ENCODE measurements around the gene RING1.

DNA sequence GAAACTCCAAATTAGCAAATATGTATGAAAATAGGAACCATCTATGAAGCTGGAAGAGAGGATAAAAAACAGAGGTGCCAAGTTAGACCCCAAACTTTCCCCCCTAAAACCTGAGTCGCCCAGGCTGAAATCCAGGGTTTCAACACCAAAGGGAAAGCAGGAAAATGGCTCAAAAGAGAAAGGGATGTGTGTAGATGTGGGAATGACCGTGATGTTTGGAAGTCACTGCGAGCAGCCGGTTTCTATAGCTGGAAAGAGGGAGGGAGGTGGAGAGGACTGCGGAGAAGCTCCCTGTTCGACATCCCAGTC is 4.5 kb downstream of the RING1 start:
- no peak for TF ChIP-seq CHD2 (IDR thresholded peaks at IDR 0.05; ENCODE audit: borderline replicate concordance, low read depth, low read length)
- TF ChIP-seq PKNOX1 (IDR thresholded peaks at IDR 0.05) = no peak
- no peak for TF ChIP-seq RAD21 (IDR thresholded peaks at IDR 0.05; ENCODE audit: insufficient read depth, low read depth, low read length)
- TF ChIP-seq CREB1 (IDR thresholded peaks at IDR 0.05; ENCODE audit: low read depth) = no peak
- TF ChIP-seq SPI1 (IDR thresholded peaks at IDR 0.05; ENCODE audit: borderline replicate concordance, insufficient read depth, low read depth, low read length) = no peak
- no peak for TF ChIP-seq MAX (IDR thresholded peaks at IDR 0.05; ENCODE audit: low read depth, low read length)
- no peak for TF ChIP-seq FOS (IDR thresholded peaks at IDR 0.05; ENCODE audit: borderline replicate concordance, extremely low read depth, insufficient read length)
- TF ChIP-seq, protein P1, sequence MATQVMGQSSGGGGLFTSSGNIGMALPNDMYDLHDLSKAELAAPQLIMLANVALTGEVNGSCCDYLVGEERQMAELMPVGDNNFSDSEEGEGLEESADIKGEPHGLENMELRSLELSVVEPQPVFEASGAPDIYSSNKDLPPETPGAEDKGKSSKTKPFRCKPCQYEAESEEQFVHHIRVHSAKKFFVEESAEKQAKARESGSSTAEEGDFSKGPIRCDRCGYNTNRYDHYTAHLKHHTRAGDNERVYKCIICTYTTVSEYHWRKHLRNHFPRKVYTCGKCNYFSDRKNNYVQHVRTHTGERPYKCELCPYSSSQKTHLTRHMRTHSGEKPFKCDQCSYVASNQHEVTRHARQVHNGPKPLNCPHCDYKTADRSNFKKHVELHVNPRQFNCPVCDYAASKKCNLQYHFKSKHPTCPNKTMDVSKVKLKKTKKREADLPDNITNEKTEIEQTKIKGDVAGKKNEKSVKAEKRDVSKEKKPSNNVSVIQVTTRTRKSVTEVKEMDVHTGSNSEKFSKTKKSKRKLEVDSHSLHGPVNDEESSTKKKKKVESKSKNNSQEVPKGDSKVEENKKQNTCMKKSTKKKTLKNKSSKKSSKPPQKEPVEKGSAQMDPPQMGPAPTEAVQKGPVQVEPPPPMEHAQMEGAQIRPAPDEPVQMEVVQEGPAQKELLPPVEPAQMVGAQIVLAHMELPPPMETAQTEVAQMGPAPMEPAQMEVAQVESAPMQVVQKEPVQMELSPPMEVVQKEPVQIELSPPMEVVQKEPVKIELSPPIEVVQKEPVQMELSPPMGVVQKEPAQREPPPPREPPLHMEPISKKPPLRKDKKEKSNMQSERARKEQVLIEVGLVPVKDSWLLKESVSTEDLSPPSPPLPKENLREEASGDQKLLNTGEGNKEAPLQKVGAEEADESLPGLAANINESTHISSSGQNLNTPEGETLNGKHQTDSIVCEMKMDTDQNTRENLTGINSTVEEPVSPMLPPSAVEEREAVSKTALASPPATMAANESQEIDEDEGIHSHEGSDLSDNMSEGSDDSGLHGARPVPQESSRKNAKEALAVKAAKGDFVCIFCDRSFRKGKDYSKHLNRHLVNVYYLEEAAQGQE (IDR thresholded peaks at IDR 0.05; ENCODE audit: low read depth, low read length) = no peak
